Measurements from ENCODE around the gene ECM2. TPM values are rescaled to one million over a fixed set of nuclear protein-coding genes. Genes with fewer than 3 reads are reported as not detected.

The ECM2 gene
- total RNA-seq, 2 experiments from 2014 or later: not detected

DNA sequence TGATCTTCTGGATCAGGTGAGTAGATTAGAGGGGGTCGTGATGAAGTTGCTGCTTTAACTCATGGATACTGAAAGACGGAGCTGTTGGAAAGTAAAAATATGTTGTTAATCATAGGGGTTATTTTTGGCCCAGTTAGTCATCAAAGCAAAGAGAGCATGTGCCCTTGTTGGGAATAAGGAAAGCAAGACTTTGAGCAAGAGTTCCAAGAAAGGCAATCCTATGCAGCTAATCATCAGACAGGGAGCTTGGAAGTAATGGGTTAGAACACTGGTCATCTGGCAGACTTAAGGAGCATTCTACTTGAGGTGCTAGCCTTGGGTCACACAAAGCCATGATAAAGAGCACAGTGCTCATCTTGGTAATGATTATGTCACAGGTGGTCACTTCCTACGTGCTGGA is 71.8 kb downstream of the ECM2 start:
- Mint-ChIP-seq H3K27me3 (no peaks in the 10 kb centered on the region), H3K4me1 (no peaks in the 10 kb centered on the region), H3K9me3 (no peaks in the 10 kb centered on the region), H3K36me3 (ENCODE audit: low read depth) (no peaks in the 10 kb centered on the region), H3K27ac (no peak overlapping the region), H3K4me3 (no peak overlapping the region)
- POLR2A ChIA-PET: no interaction called here
- no peak for DNase-seq
- CTCF ChIA-PET: no interaction called here

DNA sequence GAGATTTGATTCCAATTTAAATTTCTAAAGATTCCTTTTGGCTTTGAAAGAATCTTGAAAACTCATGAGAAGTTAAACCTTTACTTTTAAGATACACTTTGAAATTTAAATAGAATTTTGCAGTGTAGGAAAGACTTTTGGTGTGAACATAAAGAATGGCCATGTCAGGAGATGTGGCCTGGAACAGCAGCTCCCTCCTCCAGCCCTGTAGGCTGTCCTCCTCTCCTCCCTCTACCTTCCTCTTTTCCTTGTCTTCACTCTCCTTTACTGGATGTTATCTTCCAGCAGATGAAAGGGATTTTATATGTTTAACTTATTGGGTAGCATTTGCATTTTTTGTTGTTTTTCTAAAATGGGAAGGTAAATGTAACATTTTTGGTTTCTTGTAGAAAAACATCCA is 72.4 kb downstream of the ECM2 start:
- DNase-seq: no peak
- CTCF ChIA-PET: no interaction called here

DNA sequence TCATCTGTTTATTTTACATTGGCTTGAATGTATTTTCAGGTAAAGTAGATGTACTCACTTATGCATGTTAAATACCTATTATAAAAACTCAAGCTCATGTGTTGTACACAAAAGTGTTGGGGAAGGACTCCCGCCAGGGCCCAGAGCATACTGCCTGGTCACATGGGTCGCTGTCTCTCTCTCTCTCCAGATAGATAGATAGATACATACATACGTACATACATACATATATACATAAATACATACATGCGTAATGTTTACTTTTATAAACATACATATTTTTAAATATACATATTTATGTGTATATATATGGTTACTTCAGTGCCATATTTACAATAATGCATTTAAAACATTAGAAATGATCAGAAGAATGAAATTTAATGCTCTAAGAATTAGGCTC is 78.2 kb downstream of the ECM2 start:
- CTCF ChIA-PET: no interaction called here
- no peaks in the 10 kb centered on the region for H3K9me3 Mint-ChIP-seq
- DNase-seq: no peak
- POLR2A ChIA-PET: no interaction called here
- no peaks in the 10 kb centered on the region for H3K4me1 Mint-ChIP-seq
- H3K27ac Mint-ChIP-seq: no peak overlapping the region
- H3K27me3 Mint-ChIP-seq: no peaks in the 10 kb centered on the region
- no peaks in the 10 kb centered on the region for H3K36me3 Mint-ChIP-seq (ENCODE audit: low read depth)
- H3K4me3 Mint-ChIP-seq: no peak overlapping the region

More for the DNA sequence above, 72.4 kb downstream of the ECM2 start:
- Mint-ChIP-seq H3K4me3 (no peak overlapping the region), H3K27me3 (no peaks in the 10 kb centered on the region), H3K36me3 (ENCODE audit: low read depth) (no peaks in the 10 kb centered on the region), H3K27ac (no peak overlapping the region), H3K9me3 (no peaks in the 10 kb centered on the region), H3K4me1 (no peaks in the 10 kb centered on the region)
- POLR2A ChIA-PET: no interaction called here

DNA sequence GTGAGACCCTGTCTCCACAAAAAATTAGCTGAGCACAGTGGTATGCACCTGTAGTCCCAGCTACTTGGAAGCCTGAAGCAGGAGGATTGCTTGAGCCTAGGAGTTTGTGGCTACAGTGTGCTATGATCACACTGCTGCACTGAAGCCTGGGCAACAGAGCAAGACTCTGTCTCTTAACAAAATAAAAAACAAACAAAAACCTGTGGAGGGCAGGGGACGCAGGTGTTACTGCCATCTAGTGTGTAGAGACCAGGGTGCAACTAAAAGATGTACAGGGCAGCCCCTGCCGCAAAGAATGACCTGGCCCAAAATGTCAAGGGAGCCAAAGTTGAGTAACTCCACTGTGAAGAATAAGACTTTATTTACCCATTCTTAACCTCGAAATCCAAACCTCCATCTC is 80.6 kb downstream of the ECM2 start:
- Mint-ChIP-seq H3K27ac (no peak overlapping the region), H3K4me3 (no peak overlapping the region), H3K4me1 (no peaks in the 10 kb centered on the region), H3K27me3 (no peaks in the 10 kb centered on the region), H3K9me3 (no peaks in the 10 kb centered on the region), H3K36me3 (ENCODE audit: low read depth) (peaks cover 2% of the 10 kb centered on the region)
- POLR2A ChIA-PET: no interaction called here
- no peak for DNase-seq
- CTCF ChIA-PET: no interaction called here

DNA sequence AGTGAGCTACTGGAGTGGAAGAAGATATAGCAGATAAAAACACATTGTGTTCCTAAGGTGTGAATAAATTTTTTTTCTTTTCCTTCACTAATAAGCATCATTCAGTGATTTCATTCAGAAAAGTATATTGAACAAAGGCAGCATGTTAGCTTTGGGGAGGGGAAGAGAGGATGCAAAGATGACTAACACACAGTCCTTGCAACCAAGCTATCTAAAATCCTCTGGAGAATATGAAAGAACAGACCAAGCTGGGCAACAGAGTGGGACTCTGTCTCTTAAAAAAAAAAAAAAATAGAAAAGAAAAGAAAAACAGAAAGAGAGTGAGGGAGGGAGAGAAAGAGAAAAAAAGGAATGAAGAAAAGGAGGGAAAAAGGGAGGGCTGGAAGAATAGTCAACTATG is 89.3 kb downstream of the ECM2 start:
- H3K27me3 Mint-ChIP-seq: no peaks in the 10 kb centered on the region
- H3K9me3 Mint-ChIP-seq: no peaks in the 10 kb centered on the region
- ChIA-PET CTCF (no interaction called here), POLR2A (no interaction called here)
- H3K4me1 Mint-ChIP-seq: no peaks in the 10 kb centered on the region
- no peak overlapping the region for H3K4me3 Mint-ChIP-seq
- H3K36me3 Mint-ChIP-seq (ENCODE audit: low read depth): peaks cover 4% of the 10 kb centered on the region
- DNase-seq: no peak
- no peak overlapping the region for H3K27ac Mint-ChIP-seq

Small RNA genes lying within 50 kb of the gene (microRNA-seq; reads per million reads assigned to microRNA genes)
- not detected for gene MIR4670 (ENCODE audit: borderline microRNAs expressed, borderline replicate concordance)

Other genes with a start within 250 kb of the ECM2 start
- 100 to 1,000 TPM; 123 to 128 TPM for gene IARS1, start 242.3 kb downstream of the ECM2 start, total RNA-seq
- 10 to 100 TPM; 58.0 to 73.0 TPM for gene NOL8, start 210.6 kb downstream of the ECM2 start, total RNA-seq
- 10 to 100 TPM; 23.3 to 31.6 TPM for gene CENPP, start 210.0 kb downstream of the ECM2 start, total RNA-seq
- under 1 TPM in 1 of 2 experiments, not detected in 1; 0.17 TPM for gene OGN, start 131.4 kb downstream of the ECM2 start, total RNA-seq
- not detected for gene OMD, start 111.5 kb downstream of the ECM2 start, total RNA-seq
- gene ASPN, start 53.5 kb downstream of the ECM2 start, total RNA-seq: not detected
- gene IPPK, start 134.1 kb upstream of the ECM2 start, total RNA-seq: 10 to 100 TPM in 1 of 2 experiments, 1 to 10 TPM in 1; 9.6 to 10.9 TPM
- 10 to 100 TPM; 29.5 to 31.1 TPM for gene BICD2, start 228.8 kb upstream of the ECM2 start, total RNA-seq